ENCODE data around the gene NRF1. TPM values are rescaled to one million over a fixed set of nuclear protein-coding genes. Genes with fewer than 3 reads are reported as not detected.
A peak's percentile ranks its signal among the peaks of the same experiment; 100 is the strongest.

NRF1 gene
- total RNA-seq, 1 experiment from 2014 or later, result 13.6 TPM

DNA sequence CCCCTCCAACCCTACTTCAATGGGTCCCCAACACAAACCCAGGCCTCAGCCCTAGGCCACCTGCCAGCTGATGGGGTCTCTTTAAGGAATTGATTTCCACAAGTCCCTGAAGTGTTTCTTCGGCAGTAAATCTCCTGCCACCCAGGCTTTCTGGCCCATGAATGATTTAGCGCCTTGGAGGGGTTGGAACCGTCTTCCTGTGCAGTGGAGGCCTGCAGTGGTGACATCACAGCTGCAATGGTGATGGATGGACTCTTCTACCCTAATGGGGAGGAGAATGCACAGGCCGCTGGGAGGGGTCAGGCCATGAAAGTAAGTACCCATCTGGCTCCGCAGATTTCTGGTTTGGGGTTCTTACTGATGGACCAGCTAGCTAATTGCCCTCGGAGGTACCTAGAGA, 177.5 kb downstream of the NRF1 start:
- Histone ChIP-seq H3K9ac (ENCODE audit: low read length) (no peak overlapping the region), H3K79me2 (ENCODE audit: low read length) (no peaks in the 10 kb centered on the region), H3K9me2 (replicated peaks; ENCODE audit: low read length) (no peaks in the 10 kb centered on the region), H3K4me2 (ENCODE audit: low read length) (no peak overlapping the region), H3K4me1 (ENCODE audit: insufficient read depth, low read length) (peaks cover 16% of the 10 kb centered on the region; the same call in 1 of the 2 replicates), H3K4me3 (ENCODE audit: low read length) (no peak overlapping the region), H3K27ac (ENCODE audit: low read length) (no peak overlapping the region), H3K36me3 (ENCODE audit: low read depth, low read length) (no peaks in the 10 kb centered on the region), H3K27me3 (ENCODE audit: low read length) (no peaks in the 10 kb centered on the region), H3K9me3 (ENCODE audit: low read length) (no peaks in the 10 kb centered on the region), H3F3A (ENCODE audit: low read length, unreplicated experiment) (no peaks in the 10 kb centered on the region), H4K20me1 (ENCODE audit: low read length) (no peaks in the 10 kb centered on the region), H2AFZ (ENCODE audit: low read length) (no peak overlapping the region)
- BruUV-seq (replicated peaks), result no TSS peak
- DNase-seq, result no peak
- TF ChIP-seq EZH2phosphoT487 (IDR thresholded peaks at IDR 0.05; ENCODE audit: borderline replicate concordance, low read length) (no peak), EZH2 (IDR thresholded peaks at IDR 0.05; ENCODE audit: low read length, unreplicated experiment) (no peak)
- TF ChIP-seq, protein P1, sequence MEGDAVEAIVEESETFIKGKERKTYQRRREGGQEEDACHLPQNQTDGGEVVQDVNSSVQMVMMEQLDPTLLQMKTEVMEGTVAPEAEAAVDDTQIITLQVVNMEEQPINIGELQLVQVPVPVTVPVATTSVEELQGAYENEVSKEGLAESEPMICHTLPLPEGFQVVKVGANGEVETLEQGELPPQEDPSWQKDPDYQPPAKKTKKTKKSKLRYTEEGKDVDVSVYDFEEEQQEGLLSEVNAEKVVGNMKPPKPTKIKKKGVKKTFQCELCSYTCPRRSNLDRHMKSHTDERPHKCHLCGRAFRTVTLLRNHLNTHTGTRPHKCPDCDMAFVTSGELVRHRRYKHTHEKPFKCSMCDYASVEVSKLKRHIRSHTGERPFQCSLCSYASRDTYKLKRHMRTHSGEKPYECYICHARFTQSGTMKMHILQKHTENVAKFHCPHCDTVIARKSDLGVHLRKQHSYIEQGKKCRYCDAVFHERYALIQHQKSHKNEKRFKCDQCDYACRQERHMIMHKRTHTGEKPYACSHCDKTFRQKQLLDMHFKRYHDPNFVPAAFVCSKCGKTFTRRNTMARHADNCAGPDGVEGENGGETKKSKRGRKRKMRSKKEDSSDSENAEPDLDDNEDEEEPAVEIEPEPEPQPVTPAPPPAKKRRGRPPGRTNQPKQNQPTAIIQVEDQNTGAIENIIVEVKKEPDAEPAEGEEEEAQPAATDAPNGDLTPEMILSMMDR (conservative IDR thresholded peaks at IDR 0.05; ENCODE audit: low read depth, low read length), result no peak
- intact Hi-C loops (cut with micrococcal nuclease), result no loop called here
- ATAC-seq, result no peak
- CTCF ChIA-PET, result no interaction called here
- POLR2A ChIA-PET (ENCODE audit: unreplicated experiment), result no interaction called here

DNA sequence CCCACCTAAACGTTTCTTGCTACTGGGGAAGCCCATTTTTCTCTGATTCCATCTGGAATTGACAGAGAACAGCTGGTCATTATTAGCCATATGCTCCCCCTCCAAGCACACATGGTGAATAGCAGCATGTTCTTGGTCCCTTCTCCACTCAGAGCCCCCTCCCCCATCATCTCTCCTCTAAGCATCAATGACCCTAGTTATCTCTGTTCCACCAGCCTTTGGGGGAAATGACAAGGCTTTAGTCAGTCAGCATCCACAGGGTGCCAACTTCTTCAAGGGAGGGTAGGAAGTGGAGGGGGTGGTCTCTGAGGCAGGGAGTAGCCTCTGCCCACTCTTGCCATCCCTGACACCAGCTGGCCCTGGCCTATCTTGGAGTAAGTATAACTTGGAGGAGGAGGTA, 178.1 kb downstream of the NRF1 start:
- H3K79me2 ChIP-seq (ENCODE audit: low read length), result no peaks in the 10 kb centered on the region
- ChIA-PET POLR2A (ENCODE audit: unreplicated experiment) (no interaction called here), CTCF (interaction anchor here (0.7 kb wide), 1 partner anchor 160 kb away, joined by 3 read pairs; no protein-coding TSS in a partner anchor)
- H3K36me3 ChIP-seq (ENCODE audit: low read depth, low read length), result no peaks in the 10 kb centered on the region
- peaks cover 16% of the 10 kb centered on the region; the same call in 1 of the 2 replicates for H3K4me1 ChIP-seq (ENCODE audit: insufficient read depth, low read length)
- intact Hi-C loops (cut with micrococcal nuclease), result no loop called here
- TF ChIP-seq EZH2phosphoT487 (IDR thresholded peaks at IDR 0.05; ENCODE audit: borderline replicate concordance, low read length), result no peak
- H3K9me2 ChIP-seq (replicated peaks; ENCODE audit: low read length), result no peaks in the 10 kb centered on the region
- no peaks in the 10 kb centered on the region for H3K9me3 ChIP-seq (ENCODE audit: low read length)
- H3K27ac ChIP-seq (ENCODE audit: low read length), result peak overlapping the region; percentile 43
- H3K4me3 ChIP-seq (ENCODE audit: low read length), result no peak overlapping the region
- ATAC-seq (no peak), DNase-seq (no peak)
- no peaks in the 10 kb centered on the region for H3K27me3 ChIP-seq (ENCODE audit: low read length)
- no peaks in the 10 kb centered on the region for H3F3A ChIP-seq (ENCODE audit: low read length, unreplicated experiment)
- no peak overlapping the region for H3K4me2 ChIP-seq (ENCODE audit: low read length)
- no peak overlapping the region for H3K9ac ChIP-seq (ENCODE audit: low read length)
- BruUV-seq (replicated peaks), result no TSS peak
- H2AFZ ChIP-seq (ENCODE audit: low read length), result no peak overlapping the region
- no peaks in the 10 kb centered on the region for H4K20me1 ChIP-seq (ENCODE audit: low read length)

DNA sequence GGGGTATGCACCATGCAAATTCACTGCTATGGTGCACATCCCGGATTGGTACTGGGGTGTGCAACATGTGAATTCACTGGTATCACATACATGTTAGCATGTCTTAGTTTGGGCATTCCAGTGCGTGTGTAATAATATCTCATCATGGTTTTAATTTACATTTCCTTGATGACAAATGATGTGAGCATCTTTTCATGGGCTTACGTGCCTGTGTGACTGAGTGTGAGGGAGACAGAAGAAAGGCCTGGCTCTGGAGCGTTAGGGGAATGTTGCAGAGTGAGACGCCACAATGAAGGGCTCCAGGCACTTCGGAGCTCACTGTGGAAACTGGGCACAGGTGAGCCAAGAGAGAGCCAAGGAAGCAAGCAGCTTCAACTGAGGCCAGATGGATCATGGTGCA, 178.6 kb downstream of the NRF1 start:
- H2AFZ ChIP-seq (ENCODE audit: low read length), result no peak overlapping the region
- ChIA-PET CTCF (interaction anchor here (0.7 kb wide), 2 partner anchors 159 to 364 kb away, joined by 3 to 4 read pairs; no protein-coding TSS in a partner anchor), POLR2A (ENCODE audit: unreplicated experiment) (interaction anchor here (0.7 kb wide), 1 partner anchor 179 kb away, joined by 4 read pairs; the partner anchor contains the start of gene NRF1)
- H3K9me2 ChIP-seq (replicated peaks; ENCODE audit: low read length), result no peaks in the 10 kb centered on the region
- peak; percentile 56 for DNase-seq
- no peaks in the 10 kb centered on the region for H3F3A ChIP-seq (ENCODE audit: low read length, unreplicated experiment)
- H4K20me1 ChIP-seq (ENCODE audit: low read length), result no peaks in the 10 kb centered on the region
- ATAC-seq, result peak; percentile 85
- H3K27ac ChIP-seq (ENCODE audit: low read length), result peak overlapping the region; percentile 43
- H3K9me3 ChIP-seq (ENCODE audit: low read length), result no peaks in the 10 kb centered on the region
- intact Hi-C loops (cut with micrococcal nuclease), result no loop called here
- TF ChIP-seq EZH2phosphoT487 (IDR thresholded peaks at IDR 0.05; ENCODE audit: borderline replicate concordance, low read length), result no peak
- TF ChIP-seq, protein P1 (conservative IDR thresholded peaks at IDR 0.05; ENCODE audit: low read depth, low read length), result no peak
- TF ChIP-seq EZH2 (IDR thresholded peaks at IDR 0.05; ENCODE audit: low read length, unreplicated experiment), result no peak
- H3K4me3 ChIP-seq (ENCODE audit: low read length), result no peak overlapping the region
- no peaks in the 10 kb centered on the region for H3K79me2 ChIP-seq (ENCODE audit: low read length)
- H3K9ac ChIP-seq (ENCODE audit: low read length), result no peak overlapping the region
- no peaks in the 10 kb centered on the region for H3K36me3 ChIP-seq (ENCODE audit: low read depth, low read length)
- H3K4me1 ChIP-seq (ENCODE audit: insufficient read depth, low read length), result peaks cover 16% of the 10 kb centered on the region; the same call in 1 of the 2 replicates
- no peaks in the 10 kb centered on the region for H3K27me3 ChIP-seq (ENCODE audit: low read length)
- BruUV-seq (replicated peaks), result no TSS peak
- H3K4me2 ChIP-seq (ENCODE audit: low read length), result no peak overlapping the region
